Stimulated activated CD4-positive, alpha-beta T cell treated with anti-CD3 and anti-CD28 coated beads, Interleukin-1b, Interleukin-23, amount 100 ng/mL, for 1 hour (primary cell): ENCODE data around the gene ANO6.

Source experiments
- DNase-seq, 2 donors: peaks; one replicate each; pipeline ENCODE4 v3.0.0-alpha.2; 2020; ENCODE audit warnings: low read depth in 2 of 2

Gene ANO6

GRCh38 chr12:45439039-45439438 is 223.1 kb downstream of the ANO6 start:
- no peak for DNase-seq

GRCh38 chr12:45446013-45446412 is 230.1 kb downstream of the ANO6 start:
- DNase-seq: no peak

GRCh38 chr12:45458238-45458637 is 242.3 kb downstream of the ANO6 start:
- no peak for DNase-seq

- DNase-seq: no peak
Measured at GRCh38 chr12:45458854-45459807, 243.2 kb downstream of the ANO6 start.

- DNase-seq: no peak
Measured at GRCh38 chr12:45462506-45462905, 246.6 kb downstream of the ANO6 start.

GRCh38 chr12:45464699-45465098 is 248.8 kb downstream of the ANO6 start:
- DNase-seq: no peak

GRCh38 chr12:45468751-45469615 is 253.1 kb downstream of the ANO6 start:
- no peak for DNase-seq

GRCh38 chr12:45469902-45470301 is 254.0 kb downstream of the ANO6 start:
- DNase-seq: no peak

- DNase-seq: no peak
Measured at GRCh38 chr12:45473636-45474035, 257.7 kb downstream of the ANO6 start.

GRCh38 chr12:45475594-45475993 is 259.7 kb downstream of the ANO6 start:
- no peak for DNase-seq

GRCh38 chr12:45477526-45477925 is 261.6 kb downstream of the ANO6 start:
- no peak for DNase-seq

- DNase-seq: no peak
Measured at GRCh38 chr12:45478931-45479330, 263.0 kb downstream of the ANO6 start.

- no peak for DNase-seq
Measured at GRCh38 chr12:45481746-45482145, 265.9 kb downstream of the ANO6 start.

- no peak for DNase-seq
Measured at GRCh38 chr12:45483571-45483970, 267.7 kb downstream of the ANO6 start.
